ENCODE data around the gene MSH5. TPM values are rescaled to one million over a fixed set of nuclear protein-coding genes. Genes with fewer than 3 reads are reported as not detected.

MSH5 gene
- total and polyA plus RNA-seq, 2 of the 13 experiments (the other 11 are each of a cell fraction or from before 2014, with no cell fraction given): 10.2 to 38.7 TPM

GRCh38 chr6:31737315-31737990 is 2.4 kb upstream of the MSH5 start (continued):
- TF ChIP-seq ZBTB46 (CRISPR knock-in tag; IDR thresholded peaks at IDR 0.05; ENCODE audit: borderline replicate concordance): no peak
- TF ChIP-seq BRD4 (CRISPR knock-in tag; IDR thresholded peaks at IDR 0.05): peak; percentile 61; the same call in 1 of the 2 replicates
- TF ChIP-seq ZNF407 (CRISPR knock-in tag; IDR thresholded peaks at IDR 0.05; ENCODE audit: not compliant biosample characterization): no peak
- TF ChIP-seq ZNF883 (CRISPR knock-in tag; IDR thresholded peaks at IDR 0.05; ENCODE audit: not compliant biosample characterization): no peak
- TF ChIP-seq TGIF2 (CRISPR knock-in tag; IDR thresholded peaks at IDR 0.05): peak; percentile 92
- TF ChIP-seq MAFG (CRISPR knock-in tag; IDR thresholded peaks at IDR 0.05): no peak
- peak; percentile 86 for TF ChIP-seq FOXP4 (CRISPR knock-in tag; IDR thresholded peaks at IDR 0.05)
- no peak for TF ChIP-seq SIN3B (IDR thresholded peaks at IDR 0.05; ENCODE audit: low read length)
- TF ChIP-seq ATRX (CRISPR knock-in tag; IDR thresholded peaks at IDR 0.05; ENCODE audit: borderline replicate concordance): no peak
- TF ChIP-seq ZNF570 (CRISPR knock-in tag; IDR thresholded peaks at IDR 0.05; ENCODE audit: borderline replicate concordance): no peak
- no peak for TF ChIP-seq GLI4 (CRISPR knock-in tag; IDR thresholded peaks at IDR 0.05; ENCODE audit: borderline replicate concordance)
- no peak for TF ChIP-seq REXO4 (CRISPR knock-in tag; IDR thresholded peaks at IDR 0.05; ENCODE audit: borderline replicate concordance)
- TF ChIP-seq ZNF7 (CRISPR knock-in tag; IDR thresholded peaks at IDR 0.05): peak; percentile 52
- TF ChIP-seq KLF11 (CRISPR knock-in tag; IDR thresholded peaks at IDR 0.05): no peak
- TF ChIP-seq CBX1 (IDR thresholded peaks at IDR 0.05; ENCODE audit: low read depth): no peak
- peak; percentile 84; the same call in 1 of the 2 replicates for TF ChIP-seq ZNF460 (CRISPR knock-in tag; IDR thresholded peaks at IDR 0.05; ENCODE audit: borderline replicate concordance)
- TF ChIP-seq ZNF138 (CRISPR knock-in tag; IDR thresholded peaks at IDR 0.05; ENCODE audit: low read depth): no peak
- no peak for TF ChIP-seq ZFP82 (CRISPR knock-in tag; IDR thresholded peaks at IDR 0.05; ENCODE audit: borderline replicate concordance)
- TF ChIP-seq SMARCE1 (IDR thresholded peaks at IDR 0.05; ENCODE audit: borderline replicate concordance): no peak

Measured in HepG2 (cell line).